HepG2 (cell line): Measurements from ENCODE around the gene MRPL27. TPM values are rescaled to one million over a fixed set of nuclear protein-coding genes. Genes with fewer than 3 reads are reported as not detected.

Source experiments
- ARNT ChIP-seq: fragments of 450-650 bp; IDR thresholded peaks from 2 replicates; pipeline ENCODE4 v1.6.1; 2017
- CBX2 ChIP-seq, 2 experiments: fragments of 200-600 bp in 1 of 2; sonication (generic); formaldehyde crosslinking in 1 of 2; IDR thresholded peaks; 2 replicates each; pipeline versions ENCODE4 v1.7.0 to v1.8.1; 2018 to 2022; ENCODE audit warnings: low read depth in 2 of 2, low read length in 1 of 2, mild to moderate bottlenecking in 1 of 2, missing genetic modification reagents in 1 of 2
- CBX5 ChIP-seq: sonication (generic); formaldehyde crosslinking; IDR thresholded peaks from 2 replicates; pipeline ENCODE4 v1.4.0; 2020; ENCODE audit warnings: missing genetic modification reagents, borderline replicate concordance
- ELF1 ChIP-seq: sonication (generic); formaldehyde crosslinking; IDR thresholded peaks from 2 replicates; pipeline ENCODE4 v1.4.0; 2020; ENCODE audit warnings: missing genetic modification reagents
- ESRRA ChIP-seq: sonication (generic); formaldehyde crosslinking; IDR thresholded peaks from 2 replicates; pipeline ENCODE4 v1.5.1; 2020; ENCODE audit warnings: mild to moderate bottlenecking, low read depth, missing genetic modification reagents
- FUBP1 ChIP-seq: sonication (generic); formaldehyde crosslinking; IDR thresholded peaks from 2 replicates; pipeline ENCODE4 v1.5.1; 2020; ENCODE audit warnings: missing genetic modification reagents, mild to moderate bottlenecking, borderline replicate concordance
- HMG20A ChIP-seq: IDR thresholded peaks from 2 replicates; pipeline ENCODE4 v1.6.1; 2016; ENCODE audit warnings: borderline replicate concordance
- ISX ChIP-seq: sonication (generic); formaldehyde crosslinking; conservative IDR thresholded peaks from 2 replicates; pipeline ENCODE4 v1.5.0; 2020; ENCODE audit warnings: missing genetic modification reagents
- KDM6A ChIP-seq: IDR thresholded peaks from 2 replicates; pipeline ENCODE4 v1.6.1; 2016; ENCODE audit warnings: low read depth
- KMT2B ChIP-seq: IDR thresholded peaks from 2 replicates; pipeline ENCODE4 v1.6.1; 2016; ENCODE audit warnings: missing genetic modification reagents, missing compliant biosample characterization
- NFRKB ChIP-seq: fragments of 450-650 bp; IDR thresholded peaks from 2 replicates; pipeline ENCODE4 v1.6.1; 2017
- NFYB ChIP-seq: sonication (generic); formaldehyde crosslinking; IDR thresholded peaks from 2 replicates; pipeline ENCODE4 v1.4.0; 2020; ENCODE audit warnings: missing genetic modification reagents
- PCBP2 ChIP-seq: fragments of 200-400 bp; formaldehyde crosslinking; optimal IDR thresholded peaks from 2 replicates; pipeline ENCODE3; 2018; ENCODE audit warnings: low read length, low read depth; ENCODE audit not compliant: poor library complexity, severe bottlenecking
- TCF7 ChIP-seq: sonication (generic); IDR thresholded peaks from 2 replicates; pipeline ENCODE4 v1.6.1; 2016; ENCODE audit warnings: antibody characterized with exemption, low read depth
- ZNF230 ChIP-seq: sonication (generic); formaldehyde crosslinking; IDR thresholded peaks from 2 replicates; pipeline ENCODE4 v1.4.0; 2020; ENCODE audit warnings: mild to moderate bottlenecking, missing genetic modification reagents
- ZNF281 ChIP-seq: sonication (generic); formaldehyde crosslinking; IDR thresholded peaks from 2 replicates; pipeline ENCODE4 v1.4.0; 2020; ENCODE audit warnings: missing genetic modification reagents, borderline replicate concordance
- ZNF598 ChIP-seq: sonication (generic); formaldehyde crosslinking; IDR thresholded peaks from 2 replicates; pipeline ENCODE4 v1.5.1; 2020; ENCODE audit warnings: mild to moderate bottlenecking, missing genetic modification reagents, borderline replicate concordance
- ZNF619 ChIP-seq: sonication (generic); formaldehyde crosslinking; IDR thresholded peaks from 2 replicates; pipeline ENCODE4 v1.4.0; 2020; ENCODE audit warnings: mild to moderate bottlenecking, missing genetic modification reagents
- ZNF737 ChIP-seq: sonication (generic); formaldehyde crosslinking; IDR thresholded peaks from 2 replicates; pipeline ENCODE4 v1.5.0; 2020; ENCODE audit warnings: missing genetic modification reagents, mild to moderate bottlenecking, borderline replicate concordance
- ZNF816 ChIP-seq: sonication (generic); formaldehyde crosslinking; IDR thresholded peaks from 2 replicates; pipeline ENCODE4 v1.8.0; 2022; ENCODE audit warnings: missing genetic modification reagents, mild to moderate bottlenecking, borderline replicate concordance
- polyA plus RNA-seq, 8 experiments: library from polyadenylated mRNA; depleted of rRNA in 3 of 8; stranded (reverse) in 7 of 8; unstranded in 1 of 8; fragments of >200 nt; fragmentation: Illumina TruSeq in 4 of 8; extraction: Trizol in 4 of 8; gene quantifications; 2 replicates each; pipeline versions ENCODE4 v1.2.1 to v1.2.3, GENCODE V29; 2011 to 2016; ENCODE audit warnings: low read depth in 4 of 8, missing spikeins in 1 of 8, mixed read lengths in 1 of 8; ENCODE audit not compliant: insufficient read depth in 1 of 8
- total RNA-seq, 5 experiments: library from RNA; depleted of rRNA; stranded (reverse); fragments of >200 nt; fragmentation: Illumina TruSeq; extraction: Trizol; gene quantifications; 2 replicates each; pipeline ENCODE4 v1.2.3, GENCODE V29; 2016; ENCODE audit warnings: low read depth in 1 of 5
- TF ChIP-seq, protein P1 (sequence below): sonication (generic); formaldehyde crosslinking; IDR thresholded peaks from 2 replicates; pipeline ENCODE4 v1.5.1; 2020; ENCODE audit warnings: missing genetic modification reagents, mild to moderate bottlenecking, borderline replicate concordance
- TF ChIP-seq, protein P2 (sequence below): sonication (generic); formaldehyde crosslinking; IDR thresholded peaks from 2 replicates; pipeline ENCODE4 v1.5.1; 2020; ENCODE audit warnings: missing genetic modification reagents, mild to moderate bottlenecking, borderline replicate concordance

MRPL27 gene
- total and polyA plus RNA-seq, 2 of the 13 experiments (the other 11 are each of a cell fraction or from before 2014, with no cell fraction given): 137 to 217 TPM

- no peak for TF ChIP-seq CBX2 (IDR thresholded peaks at IDR 0.05; ENCODE audit: low read depth, low read length)
- no peak for TF ChIP-seq CBX2 (CRISPR knock-in tag; IDR thresholded peaks at IDR 0.05; ENCODE audit: low read depth)
- TF ChIP-seq ELF1: no peak
- TF ChIP-seq NFRKB: no peak
- TF ChIP-seq KMT2B (CRISPR knock-in tag): no peak
- 0 out of 2 replicates have a peak, but pooled peaks have one; percentile 49 for TF ChIP-seq FUBP1 (CRISPR knock-in tag)
- TF ChIP-seq ZNF598: peak; percentile 72; the same call in 1 of the 2 replicates
- no peak for TF ChIP-seq HMG20A (CRISPR knock-in tag)
- no peak for TF ChIP-seq KDM6A (CRISPR knock-in tag)
- TF ChIP-seq ISX (CRISPR knock-in tag): no peak
- TF ChIP-seq, protein P1, sequence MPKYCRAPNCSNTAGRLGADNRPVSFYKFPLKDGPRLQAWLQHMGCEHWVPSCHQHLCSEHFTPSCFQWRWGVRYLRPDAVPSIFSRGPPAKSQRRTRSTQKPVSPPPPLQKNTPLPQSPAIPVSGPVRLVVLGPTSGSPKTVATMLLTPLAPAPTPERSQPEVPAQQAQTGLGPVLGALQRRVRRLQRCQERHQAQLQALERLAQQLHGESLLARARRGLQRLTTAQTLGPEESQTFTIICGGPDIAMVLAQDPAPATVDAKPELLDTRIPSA (CRISPR knock-in tag): no peak
- TF ChIP-seq ZNF619 (CRISPR knock-in tag): no peak
- no peak for TF ChIP-seq ZNF230
- TF ChIP-seq CBX5 (CRISPR knock-in tag): no peak; the same call in 1 of the 2 replicates
- TF ChIP-seq ARNT: no peak
- TF ChIP-seq TCF7: no peak
- TF ChIP-seq ESRRA (CRISPR knock-in tag): 0 out of 2 replicates have a peak, but pooled peaks have one; percentile 61
- no peak for TF ChIP-seq PCBP2
- TF ChIP-seq, protein P2, sequence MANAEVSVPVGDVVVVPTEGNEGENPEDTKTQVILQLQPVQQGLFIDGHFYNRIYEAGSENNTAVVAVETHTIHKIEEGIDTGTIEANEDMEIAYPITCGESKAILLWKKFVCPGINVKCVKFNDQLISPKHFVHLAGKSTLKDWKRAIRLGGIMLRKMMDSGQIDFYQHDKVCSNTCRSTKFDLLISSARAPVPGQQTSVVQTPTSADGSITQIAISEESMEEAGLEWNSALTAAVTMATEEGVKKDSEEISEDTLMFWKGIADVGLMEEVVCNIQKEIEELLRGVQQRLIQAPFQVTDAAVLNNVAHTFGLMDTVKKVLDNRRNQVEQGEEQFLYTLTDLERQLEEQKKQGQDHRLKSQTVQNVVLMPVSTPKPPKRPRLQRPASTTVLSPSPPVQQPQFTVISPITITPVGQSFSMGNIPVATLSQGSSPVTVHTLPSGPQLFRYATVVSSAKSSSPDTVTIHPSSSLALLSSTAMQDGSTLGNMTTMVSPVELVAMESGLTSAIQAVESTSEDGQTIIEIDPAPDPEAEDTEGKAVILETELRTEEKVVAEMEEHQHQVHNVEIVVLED (CRISPR knock-in tag): peak; percentile 59; the same call in 1 of the 2 replicates
- no peak for TF ChIP-seq ZNF737 (CRISPR knock-in tag)
- no peak for TF ChIP-seq ZNF281 (CRISPR knock-in tag)
- no peak for TF ChIP-seq ZNF816 (CRISPR knock-in tag)
- TF ChIP-seq NFYB (CRISPR knock-in tag): no peak
These were observed 11.2 kb downstream of the MRPL27 start (continued) for GRCh38 chr17:50361561-50362480.
